Stimulated activated CD4-positive, alpha-beta T cell treated with anti-CD3 and anti-CD28 coated beads, Interleukin-4, amount 100 ng/mL, for 48 hours (primary cell): ENCODE results near the gene KRTAP3-2.

Source experiments
- DNase-seq, 2 donors: peaks; one replicate each; pipeline ENCODE4 v3.0.0-alpha.2; 2020; ENCODE audit warnings: low read depth in 2 of 2

KRTAP3-2 gene

GRCh38 chr17:41010441-41010840 lies 10.7 kb upstream of the KRTAP3-2 start:
- DNase-seq: no peak

DNA sequence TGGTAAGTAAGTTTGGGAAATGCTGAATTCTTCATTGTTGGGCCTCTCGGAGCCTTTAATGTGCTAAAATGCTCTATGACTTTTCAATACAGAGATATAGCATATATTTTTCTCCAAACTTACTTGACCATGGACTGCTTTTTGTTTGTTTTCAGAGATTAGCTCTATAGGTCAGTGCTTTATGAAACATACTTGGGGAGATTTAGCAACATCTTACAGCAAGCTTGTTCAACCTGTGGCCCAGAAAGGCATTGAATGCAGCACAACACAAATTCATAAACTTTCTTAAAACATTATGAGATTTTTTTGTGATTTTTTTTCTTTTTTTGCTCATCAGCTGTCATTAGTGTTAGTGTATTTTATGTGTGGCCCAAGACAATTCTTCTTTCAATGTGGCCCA lies 10.2 kb upstream of the KRTAP3-2 start:
- DNase-seq: no peak

- no peak for DNase-seq
Measured at GRCh38 chr17:41009301-41009760, 9.6 kb upstream of the KRTAP3-2 start.

- no peak for DNase-seq
Measured at GRCh38 chr17:41008811-41009210, 9.1 kb upstream of the KRTAP3-2 start, which contains the start of gene KRTAP3-1. Gene KRTAP3-1 (minus strand): TSS chr17:41009128. CDS start chr17:41009074, 54 bp downstream.

DNA sequence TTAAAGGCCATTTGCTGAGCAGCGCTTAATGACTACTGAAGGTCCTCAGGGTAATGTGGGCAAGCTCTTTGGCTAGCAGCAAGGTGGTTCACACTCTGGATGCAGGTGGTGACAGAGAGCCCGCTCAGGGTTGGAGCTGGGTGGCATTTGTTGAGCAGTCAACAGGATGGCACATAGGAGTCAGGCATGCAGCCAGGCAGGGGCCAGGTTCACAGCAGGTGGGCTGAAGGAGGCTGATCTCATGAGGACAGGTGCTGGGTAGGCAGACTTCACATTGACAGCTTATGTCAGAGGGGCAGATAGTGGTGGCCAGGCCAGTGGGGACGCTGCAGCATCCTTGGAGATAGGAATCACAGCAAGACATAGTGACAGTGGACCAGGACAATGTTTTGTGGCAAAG lies 4.7 kb upstream of the KRTAP3-2 start:
- DNase-seq: no peak

DNA sequence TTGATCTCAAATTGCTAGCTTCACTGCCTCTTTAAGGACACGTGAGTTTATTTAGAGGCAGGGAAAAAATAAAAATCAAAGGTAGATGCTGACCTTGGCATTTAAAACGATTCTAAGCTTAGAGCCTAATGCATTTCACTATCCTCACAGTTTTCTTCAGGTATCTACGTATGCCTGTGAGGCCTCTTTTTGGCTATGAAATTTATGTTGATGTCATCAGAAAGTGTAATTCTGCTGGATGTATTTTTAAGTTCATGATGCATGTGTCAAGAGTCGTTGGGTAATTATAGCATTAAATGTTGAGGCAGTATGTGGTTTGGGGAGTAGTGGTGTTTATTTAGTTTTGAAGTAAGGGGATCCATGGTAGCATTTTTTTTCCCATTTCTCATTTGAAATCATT lies 4.2 kb upstream of the KRTAP3-2 start:
- DNase-seq: no peak

DNA sequence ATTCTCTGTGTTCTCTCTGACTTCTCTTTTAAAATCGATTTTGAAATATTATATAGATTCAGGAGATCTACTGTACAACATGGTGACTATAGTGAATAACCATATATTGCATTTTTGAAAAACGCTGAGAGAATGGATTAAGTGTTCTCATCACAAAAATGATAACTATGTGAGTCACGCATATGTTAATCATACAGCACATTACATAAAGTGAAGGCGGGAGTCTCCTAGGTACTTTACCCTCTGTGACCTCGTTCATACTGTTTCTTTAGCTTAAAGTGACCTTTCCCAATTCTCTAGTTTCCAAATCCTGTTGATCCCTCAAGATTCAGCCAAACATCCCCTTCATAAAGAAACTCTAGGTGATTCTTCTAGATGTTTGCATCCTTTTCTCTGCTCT lies 3.1 kb upstream of the KRTAP3-2 start:
- no peak for DNase-seq

GRCh38 chr17:41001795-41002194 lies 2.1 kb upstream of the KRTAP3-2 start:
- DNase-seq: no peak

- DNase-seq: no peak
Measured at GRCh38 chr17:40997361-40997760, 2.3 kb downstream of the KRTAP3-2 start.

DNA sequence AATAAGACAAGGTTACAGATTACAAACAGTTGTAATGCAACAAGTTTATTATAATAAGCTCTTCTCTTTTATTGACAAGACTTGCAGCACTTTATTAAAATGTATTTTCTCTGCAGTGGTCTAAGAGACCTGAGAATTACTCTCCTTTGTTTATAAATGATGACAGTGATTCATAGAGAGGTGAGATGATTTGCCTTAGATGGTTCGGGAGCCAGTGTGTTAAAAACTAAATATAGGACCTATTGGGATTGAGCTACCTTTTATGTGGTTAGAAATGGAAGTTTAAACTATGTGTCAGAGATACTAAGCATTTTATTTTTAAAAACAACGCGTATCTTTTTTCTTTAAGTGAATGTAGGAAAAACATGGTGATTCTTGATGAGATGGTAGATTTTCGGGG lies 2.9 kb downstream of the KRTAP3-2 start:
- no peak for DNase-seq

DNA sequence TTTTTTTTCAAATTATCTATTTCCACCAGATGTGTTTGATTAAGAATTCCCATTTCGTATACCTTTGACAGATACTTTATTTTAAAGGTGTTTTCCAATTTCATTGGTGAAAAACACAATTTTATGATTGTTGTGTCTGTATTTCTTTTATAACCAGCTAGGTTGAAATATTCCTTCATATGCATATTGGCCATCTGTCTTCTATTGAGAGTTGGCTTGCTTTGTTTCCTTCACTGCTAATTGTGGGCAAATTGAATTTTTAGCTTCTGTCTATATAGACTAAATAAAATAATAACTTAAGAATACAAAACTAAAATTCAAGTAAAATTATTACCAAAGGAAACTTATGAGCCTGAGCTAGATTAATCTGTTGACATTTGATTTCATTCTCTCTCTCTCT lies 4.6 kb downstream of the KRTAP3-2 start:
- no peak for DNase-seq

GRCh38 chr17:40993839-40994238 lies 5.9 kb downstream of the KRTAP3-2 start, which contains the start of gene KRTAP3-3:
Gene KRTAP3-3 (minus strand): TSS chr17:40994164. CDS start chr17:40994097, 67 bp downstream.
- no peak for DNase-seq

DNA sequence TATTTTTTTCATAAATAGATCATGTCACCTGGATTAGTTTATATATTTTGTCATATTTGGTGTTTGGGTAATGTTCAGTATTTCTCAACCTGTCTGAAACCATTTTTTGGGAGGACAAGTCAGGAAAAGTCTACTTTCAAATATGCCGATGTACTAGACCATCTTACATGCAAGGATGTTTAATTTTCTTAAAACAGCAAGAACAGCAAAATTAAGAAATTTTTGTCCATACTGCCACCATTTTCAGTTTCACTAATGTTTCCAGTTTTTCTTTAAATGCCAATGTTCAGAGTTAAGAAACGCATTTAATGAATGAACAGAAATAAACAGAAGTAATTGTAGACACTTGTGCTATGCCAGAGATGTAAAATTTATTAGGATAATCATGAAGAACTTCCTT lies 6.6 kb downstream of the KRTAP3-2 start:
- DNase-seq: no peak

DNA sequence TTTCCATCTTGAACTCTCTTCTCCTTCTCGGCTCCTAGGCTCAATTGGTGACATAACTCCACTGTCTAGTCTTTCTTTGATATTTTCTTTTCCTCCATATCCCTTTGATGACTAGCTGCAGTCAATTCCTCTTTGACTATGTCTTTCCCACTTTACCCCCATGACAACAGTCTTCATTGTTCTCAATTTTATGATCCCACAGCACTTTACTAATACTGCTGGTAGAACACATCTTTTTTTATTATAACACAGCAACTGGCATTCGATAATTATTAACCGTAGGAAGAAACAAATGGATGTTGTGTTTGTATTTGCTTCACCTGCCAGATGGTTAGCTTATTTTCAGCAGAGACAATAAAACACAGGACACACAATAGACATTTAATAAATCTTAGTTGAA lies 7.0 kb downstream of the KRTAP3-2 start:
- DNase-seq: no peak

DNA sequence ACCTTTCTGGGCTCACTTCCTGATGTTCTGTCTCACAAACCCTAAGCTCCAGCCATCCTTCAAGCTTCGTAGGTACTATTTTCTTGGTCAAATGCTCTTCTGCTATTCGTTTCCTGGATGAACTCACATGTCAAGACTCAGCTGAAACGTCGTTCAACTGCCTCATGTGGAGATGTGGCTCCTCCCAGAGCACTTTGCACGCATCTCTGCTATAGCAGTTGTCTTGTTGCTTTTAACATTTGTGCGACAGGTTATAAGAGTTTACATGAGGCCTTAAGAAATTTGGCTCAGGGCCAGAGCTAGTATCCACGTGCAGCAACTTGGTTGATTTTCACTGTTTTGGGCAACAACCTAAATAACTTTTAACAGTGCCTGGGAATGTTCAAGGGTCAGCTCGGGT lies 12.8 kb downstream of the KRTAP3-2 start:
- no peak for DNase-seq

DNA sequence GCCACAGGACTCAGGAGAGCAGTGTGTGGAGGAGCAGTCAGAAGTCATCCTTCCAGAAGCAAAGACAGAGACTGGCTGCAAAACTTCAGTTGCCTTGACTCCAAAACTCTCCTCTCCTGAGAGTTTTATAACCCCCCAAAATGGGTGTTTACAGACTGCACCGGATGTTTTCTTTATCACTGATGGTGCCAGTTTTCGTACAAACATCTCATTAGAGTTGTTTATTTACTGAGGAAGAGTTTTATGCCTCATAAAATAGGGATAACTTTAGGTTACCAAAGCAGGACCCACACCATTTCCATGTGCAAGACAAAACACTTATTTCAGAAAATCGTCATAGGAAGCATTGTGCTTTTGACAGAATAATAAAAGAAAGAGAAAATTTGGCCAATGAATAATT lies 15.5 kb downstream of the KRTAP3-2 start, which contains the start of gene KRT40:
Gene KRT40 (minus strand): TSS at position 101 of the 400 bp plus-strand sequence. CDS start 53 bp downstream, at position 48.
- DNase-seq: no peak

GRCh38 chr17:40981115-40981514 lies 18.6 kb downstream of the KRTAP3-2 start:
- DNase-seq: no peak

- no peak for DNase-seq
Measured at GRCh38 chr17:40980596-40980995, 19.1 kb downstream of the KRTAP3-2 start.

GRCh38 chr17:40980117-40980516 lies 19.6 kb downstream of the KRTAP3-2 start:
- DNase-seq: no peak

DNA sequence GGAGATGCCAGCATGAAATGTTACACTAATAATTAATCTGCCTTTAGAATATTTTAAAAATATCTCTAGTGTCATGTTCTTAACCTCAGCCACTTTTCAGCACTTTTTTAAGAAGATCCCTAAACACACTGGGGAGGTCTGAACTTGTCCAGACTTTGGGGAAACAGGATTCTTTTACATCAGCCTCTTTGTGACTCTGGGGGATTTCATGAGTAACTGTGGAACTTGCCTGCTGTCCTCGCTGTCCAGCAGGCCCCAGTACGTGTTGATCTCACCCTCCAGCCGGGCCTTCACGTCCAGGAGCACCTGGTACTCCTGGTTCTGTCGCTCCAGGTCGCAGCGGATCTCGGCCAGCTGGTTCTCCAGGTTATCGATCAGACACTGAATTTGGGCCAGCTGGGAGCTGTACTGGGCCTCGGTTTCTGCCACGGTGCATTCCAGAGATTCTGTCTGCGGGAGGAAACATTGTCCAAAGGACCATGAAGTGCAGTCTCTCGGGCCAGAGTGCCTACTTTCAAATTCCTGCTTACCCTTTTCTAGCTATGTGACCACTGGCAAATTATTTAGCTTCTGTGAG lies 21.0 kb downstream of the KRTAP3-2 start:
- no peak for DNase-seq

GRCh38 chr17:40975516-40975915 lies 24.2 kb downstream of the KRTAP3-2 start:
- no peak for DNase-seq

DNA sequence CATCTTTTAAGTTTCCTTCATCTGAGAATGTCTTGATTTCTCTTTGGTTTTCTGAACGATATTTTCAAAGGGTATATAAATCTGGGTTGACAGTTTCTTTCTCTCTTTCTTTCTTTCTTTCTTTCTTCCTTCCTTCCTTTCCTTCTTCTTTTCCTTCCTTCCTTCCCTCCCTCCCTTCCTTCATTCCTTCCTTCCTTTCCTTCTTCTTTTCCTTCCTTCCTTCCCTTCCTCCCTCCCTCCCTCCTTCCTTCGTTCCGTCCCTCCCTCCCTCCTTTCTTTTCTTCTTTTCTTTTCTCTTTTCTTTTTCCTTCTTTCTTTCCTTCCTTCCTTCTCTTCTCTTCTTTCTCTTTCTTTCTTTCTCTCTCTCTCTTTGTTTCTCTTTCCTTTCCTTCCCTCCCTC lies 25.3 kb downstream of the KRTAP3-2 start:
- no peak for DNase-seq

DNA sequence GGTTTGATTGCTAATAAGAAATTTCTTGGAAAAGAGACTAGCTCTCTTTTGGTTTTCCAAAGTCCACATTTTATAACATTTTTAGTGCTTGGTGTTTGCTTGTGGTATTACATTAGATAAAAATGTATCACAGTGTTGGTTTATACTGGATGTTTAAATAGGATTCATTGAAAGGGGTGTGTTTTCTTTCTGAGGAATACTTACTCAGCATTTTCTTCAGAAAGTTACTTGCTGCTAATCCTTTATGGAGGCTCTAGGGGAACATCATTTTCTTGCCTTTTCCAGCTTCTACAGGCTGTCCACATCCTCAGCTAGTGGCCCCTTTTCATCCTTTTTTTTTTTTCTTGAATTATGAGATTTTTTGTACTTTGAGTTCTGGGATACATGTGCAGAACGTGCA lies 32.1 kb downstream of the KRTAP3-2 start:
- DNase-seq: no peak

- DNase-seq: no peak
Measured at GRCh38 chr17:40966848-40967247, 32.9 kb downstream of the KRTAP3-2 start, which contains the start of gene KRT39. Gene KRT39 (minus strand): TSS chr17:40966948. CDS start chr17:40966856, 92 bp downstream.
